ENCODE results near the gene SSR3. TPM values are rescaled to one million over a fixed set of nuclear protein-coding genes. Genes with fewer than 3 reads are reported as not detected.

The SSR3 gene
- total RNA-seq, 1 experiment from 2014 or later = 191 TPM

GRCh38 chr3:156551746-156552145, 3.2 kb downstream of the SSR3 start:
- no peak overlapping the region for H3K4me3 ChIP-seq
- peak; percentile 11 for DNase-seq
- H3K9me3 ChIP-seq = no peaks in the 10 kb centered on the region
- no peaks in the 10 kb centered on the region for H3K27me3 ChIP-seq
- peaks cover 77% of the 10 kb centered on the region for H3K36me3 ChIP-seq

- H3K27me3 ChIP-seq = no peaks in the 10 kb centered on the region
- DNase-seq = peak; percentile 30
- H3K4me3 ChIP-seq = no peak overlapping the region
- H3K36me3 ChIP-seq = peaks cover 82% of the 10 kb centered on the region
- no peaks in the 10 kb centered on the region for H3K9me3 ChIP-seq
Measured at GRCh38 chr3:156551261-156551660, 3.7 kb downstream of the SSR3 start.

- no peak for DNase-seq
- Histone ChIP-seq H3K27me3 (no peaks in the 10 kb centered on the region), H3K4me3 (no peak overlapping the region), H3K36me3 (peaks cover 99% of the 10 kb centered on the region), H3K9me3 (no peaks in the 10 kb centered on the region)
Measured at GRCh38 chr3:156548902-156549301, 6.0 kb downstream of the SSR3 start.

GRCh38 chr3:156548041-156548687, 6.8 kb downstream of the SSR3 start:
- no peak for DNase-seq
- no peaks in the 10 kb centered on the region for H3K27me3 ChIP-seq
- no peaks in the 10 kb centered on the region for H3K9me3 ChIP-seq
- H3K36me3 ChIP-seq = peaks cover 99% of the 10 kb centered on the region
- H3K4me3 ChIP-seq = no peak overlapping the region

GRCh38 chr3:156547637-156548036, 7.3 kb downstream of the SSR3 start:
- Histone ChIP-seq H3K9me3 (no peaks in the 10 kb centered on the region), H3K4me3 (no peak overlapping the region), H3K36me3 (peaks cover 99% of the 10 kb centered on the region), H3K27me3 (no peaks in the 10 kb centered on the region)
- no peak for DNase-seq

GRCh38 chr3:156543043-156543555, 11.8 kb downstream of the SSR3 start:
- no peaks in the 10 kb centered on the region for H3K9me3 ChIP-seq
- no peak overlapping the region for H3K4me3 ChIP-seq
- H3K27me3 ChIP-seq = no peaks in the 10 kb centered on the region
- DNase-seq = no peak
- H3K36me3 ChIP-seq = peaks cover 95% of the 10 kb centered on the region

- Histone ChIP-seq H3K27me3 (no peaks in the 10 kb centered on the region), H3K36me3 (peaks cover 92% of the 10 kb centered on the region), H3K9me3 (no peaks in the 10 kb centered on the region), H3K4me3 (no peak overlapping the region)
- DNase-seq = no peak
Measured at GRCh38 chr3:156542101-156543042, 12.5 kb downstream of the SSR3 start.

- H3K36me3 ChIP-seq = peaks cover 67% of the 10 kb centered on the region
- H3K4me3 ChIP-seq = no peak overlapping the region
- DNase-seq = no peak
- no peaks in the 10 kb centered on the region for H3K27me3 ChIP-seq
- no peaks in the 10 kb centered on the region for H3K9me3 ChIP-seq
Measured at GRCh38 chr3:156539802-156540201, 15.1 kb downstream of the SSR3 start.

- H3K36me3 ChIP-seq = peaks cover 59% of the 10 kb centered on the region
Measured at GRCh38 chr3:156539051-156539450, 15.9 kb downstream of the SSR3 start.

GRCh38 chr3:156536524-156537316, 18.2 kb downstream of the SSR3 start:
- DNase-seq = no peak
- Histone ChIP-seq H3K4me3 (no peak overlapping the region), H3K27me3 (no peaks in the 10 kb centered on the region), H3K9me3 (no peaks in the 10 kb centered on the region), H3K36me3 (peaks cover 36% of the 10 kb centered on the region)

More at GRCh38 chr3:156539051-156539450, 15.9 kb downstream of the SSR3 start:
- no peaks in the 10 kb centered on the region for H3K9me3 ChIP-seq
- no peak for DNase-seq
- no peak overlapping the region for H3K4me3 ChIP-seq
- H3K27me3 ChIP-seq = no peaks in the 10 kb centered on the region

- peaks cover 29% of the 10 kb centered on the region for H3K36me3 ChIP-seq
- no peak for DNase-seq
- H3K27me3 ChIP-seq = no peaks in the 10 kb centered on the region
- H3K9me3 ChIP-seq = no peaks in the 10 kb centered on the region
- H3K4me3 ChIP-seq = no peak overlapping the region
Measured at GRCh38 chr3:156535798-156536197, 19.1 kb downstream of the SSR3 start.

GRCh38 chr3:156535162-156535627, 19.7 kb downstream of the SSR3 start:
- H3K4me3 ChIP-seq = no peak overlapping the region
- peaks cover 26% of the 10 kb centered on the region for H3K36me3 ChIP-seq
- peak; percentile 92 for DNase-seq
- H3K27me3 ChIP-seq = no peaks in the 10 kb centered on the region
- H3K9me3 ChIP-seq = no peaks in the 10 kb centered on the region

- H3K27me3 ChIP-seq = no peaks in the 10 kb centered on the region
- no peak for DNase-seq
- no peaks in the 10 kb centered on the region for H3K9me3 ChIP-seq
- H3K4me3 ChIP-seq = no peak overlapping the region
- H3K36me3 ChIP-seq = peaks cover 6% of the 10 kb centered on the region
Measured at GRCh38 chr3:156533205-156533604, 21.7 kb downstream of the SSR3 start.

- no peak overlapping the region for H3K4me3 ChIP-seq
- no peaks in the 10 kb centered on the region for H3K9me3 ChIP-seq
- peaks cover 3% of the 10 kb centered on the region for H3K36me3 ChIP-seq
- H3K27me3 ChIP-seq = no peaks in the 10 kb centered on the region
- DNase-seq = no peak
Measured at GRCh38 chr3:156532730-156533129, 22.2 kb downstream of the SSR3 start.

- no peaks in the 10 kb centered on the region for H3K27me3 ChIP-seq
- H3K9me3 ChIP-seq = no peaks in the 10 kb centered on the region
- H3K36me3 ChIP-seq = no peaks in the 10 kb centered on the region
- H3K4me3 ChIP-seq = no peak overlapping the region
- DNase-seq = no peak
Measured at GRCh38 chr3:156530980-156531379, 23.9 kb downstream of the SSR3 start.

- H3K4me3 ChIP-seq = no peak overlapping the region
- no peaks in the 10 kb centered on the region for H3K36me3 ChIP-seq
- H3K27me3 ChIP-seq = no peaks in the 10 kb centered on the region
- H3K9me3 ChIP-seq = no peaks in the 10 kb centered on the region
- DNase-seq = no peak
Measured at GRCh38 chr3:156527060-156527459, 27.9 kb downstream of the SSR3 start.

- Histone ChIP-seq H3K36me3 (no peaks in the 10 kb centered on the region), H3K27me3 (no peaks in the 10 kb centered on the region), H3K4me3 (no peak overlapping the region), H3K9me3 (no peaks in the 10 kb centered on the region)
- DNase-seq = no peak
Measured at GRCh38 chr3:156525808-156526207, 29.1 kb downstream of the SSR3 start.

Measured in MG63 (cell line).